GM18505 (cell line): ENCODE measurements around the gene CYP1B1.

Experiments
- ATAC-seq: cut with Tn5 transposase; IDR thresholded peaks from one replicate; pipeline ENCODE4 v1.9.1; 2021; ENCODE audit not compliant: unreplicated experiment
- POLR2A ChIP-seq: IDR thresholded peaks from 4 replicates; pipeline ENCODE4 v1.6.1; 2011; ENCODE audit warnings: borderline replicate concordance; ENCODE audit not compliant: insufficient read depth, insufficient read length; ENCODE audit errors: extremely low read depth

The CYP1B1 gene

DNA sequence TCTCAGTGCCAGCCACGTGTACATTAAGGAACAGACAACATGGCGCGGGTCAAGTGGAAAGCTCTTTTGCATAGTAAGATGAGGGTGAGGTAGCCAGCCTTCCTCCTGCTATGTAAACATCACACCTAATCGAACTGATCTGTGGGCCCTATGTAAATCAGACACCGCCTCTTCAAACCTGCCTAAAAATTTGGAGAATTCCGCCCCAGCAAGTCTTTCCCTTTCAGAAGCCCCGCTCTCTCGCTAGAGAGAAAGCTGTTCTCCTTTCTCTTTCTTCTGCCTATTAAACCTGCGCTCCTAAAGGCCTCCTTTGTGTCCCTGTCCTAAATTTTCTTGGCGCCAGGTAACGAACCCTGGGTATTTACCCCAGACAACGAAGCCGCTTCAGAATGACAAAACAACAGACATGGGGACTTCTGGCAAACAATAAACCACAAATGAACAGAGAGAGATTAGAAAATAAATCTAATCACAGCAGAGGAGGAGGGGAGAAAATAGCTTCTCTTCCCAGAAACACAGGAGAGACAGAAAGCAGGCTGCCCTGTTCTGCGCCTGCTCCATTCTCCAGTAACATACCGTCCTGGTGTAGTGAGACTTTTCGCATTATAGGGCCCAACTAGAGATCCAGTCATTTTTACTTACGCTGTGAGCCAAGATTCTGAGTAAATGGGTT, 31.9 kb upstream of the CYP1B1 start:
- no peak for TF ChIP-seq POLR2A
- ATAC-seq = no peak

DNA sequence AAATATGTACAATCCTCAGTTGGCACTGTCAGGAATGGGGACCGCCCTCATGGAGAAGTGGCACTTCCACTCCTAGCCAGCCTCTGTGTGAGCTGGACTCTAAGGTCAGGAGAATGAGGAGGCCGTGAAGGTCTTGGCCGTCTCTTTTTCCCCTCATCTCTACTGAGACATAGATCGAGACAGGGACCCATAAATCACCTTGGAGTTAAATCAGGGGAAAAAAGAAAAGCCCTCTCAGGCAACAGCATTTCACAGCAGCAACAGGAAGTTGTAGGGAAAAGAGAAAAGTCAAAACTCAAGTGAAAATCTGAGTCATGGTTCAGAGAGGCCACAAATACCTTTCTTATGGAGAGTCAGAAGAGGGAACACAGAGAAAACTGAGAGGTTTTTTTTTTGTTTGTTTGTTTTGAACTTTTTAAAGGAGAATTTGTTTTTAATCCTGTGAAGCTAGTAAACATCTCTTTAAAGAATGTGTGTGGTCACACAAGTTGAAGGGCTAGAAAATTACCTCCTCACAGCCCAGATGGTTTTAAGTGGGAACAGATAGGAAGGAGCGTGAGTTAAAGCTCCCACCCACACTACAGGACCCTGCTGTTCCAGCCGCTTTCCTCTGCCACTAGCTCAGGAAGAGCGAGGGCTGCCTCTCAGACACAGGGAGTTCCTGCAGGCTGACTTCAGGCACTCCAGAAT, 30.6 kb upstream of the CYP1B1 start:
- TF ChIP-seq POLR2A = no peak
- no peak for ATAC-seq

DNA sequence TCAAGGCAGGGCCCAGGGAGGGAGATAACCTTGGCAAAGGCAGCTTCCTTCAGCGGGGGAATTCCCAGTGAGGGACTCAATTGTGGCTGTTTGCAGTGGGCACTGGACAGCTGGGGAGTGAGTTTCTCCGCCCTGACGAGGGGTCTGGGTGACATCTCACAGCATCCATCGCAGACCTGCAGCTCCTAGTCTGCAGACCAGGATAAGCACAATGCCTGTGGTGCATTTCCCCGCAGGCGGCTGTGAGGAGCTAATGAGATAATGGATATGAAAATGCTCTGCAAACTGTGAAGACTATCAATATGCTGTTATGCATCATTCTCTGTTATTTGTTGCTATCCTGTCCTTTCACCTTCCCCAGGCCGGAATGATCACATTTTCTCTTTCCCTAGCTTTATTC, 30.0 kb upstream of the CYP1B1 start:
- TF ChIP-seq POLR2A = no peak
- ATAC-seq = no peak

DNA sequence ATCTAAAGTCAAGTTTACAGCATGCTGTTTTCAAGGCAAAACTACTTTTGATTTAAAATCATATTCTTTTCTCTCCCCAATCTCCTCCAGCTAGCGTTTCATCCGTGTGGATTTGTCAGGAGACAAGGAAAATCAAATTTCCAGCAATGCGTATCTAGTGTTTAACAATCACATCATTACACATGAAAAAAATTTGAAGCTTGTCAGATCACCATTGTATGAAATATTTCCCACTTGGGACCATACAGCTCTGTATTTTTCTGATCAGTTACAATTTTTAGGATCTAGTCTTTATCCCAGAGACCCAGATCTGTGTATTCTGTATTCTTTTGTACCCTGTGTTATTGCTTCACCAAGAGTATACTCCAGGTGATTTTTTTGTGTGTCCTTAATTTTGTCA, 28.6 kb upstream of the CYP1B1 start:
- no peak for TF ChIP-seq POLR2A
- ATAC-seq = no peak

DNA sequence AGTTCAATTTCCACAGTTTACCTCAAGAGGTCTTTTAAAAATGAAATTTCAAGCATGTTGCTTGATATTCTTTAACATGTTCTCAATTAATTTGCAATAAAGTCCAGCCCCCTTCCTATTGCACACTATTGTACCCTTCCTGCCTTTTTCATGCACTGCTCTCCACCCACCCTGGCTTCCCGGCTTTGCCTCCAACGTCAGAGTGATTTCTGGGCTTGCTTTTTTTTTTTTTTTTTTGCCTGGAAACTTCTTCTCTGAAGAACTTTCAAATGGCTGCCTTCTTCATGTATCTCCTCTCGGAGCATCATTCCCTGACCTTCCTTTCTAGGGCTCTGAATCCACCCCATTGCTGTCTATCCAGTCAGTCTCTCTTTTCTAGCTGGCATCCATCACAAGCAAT, 24.4 kb upstream of the CYP1B1 start:
- no peak for TF ChIP-seq POLR2A

DNA sequence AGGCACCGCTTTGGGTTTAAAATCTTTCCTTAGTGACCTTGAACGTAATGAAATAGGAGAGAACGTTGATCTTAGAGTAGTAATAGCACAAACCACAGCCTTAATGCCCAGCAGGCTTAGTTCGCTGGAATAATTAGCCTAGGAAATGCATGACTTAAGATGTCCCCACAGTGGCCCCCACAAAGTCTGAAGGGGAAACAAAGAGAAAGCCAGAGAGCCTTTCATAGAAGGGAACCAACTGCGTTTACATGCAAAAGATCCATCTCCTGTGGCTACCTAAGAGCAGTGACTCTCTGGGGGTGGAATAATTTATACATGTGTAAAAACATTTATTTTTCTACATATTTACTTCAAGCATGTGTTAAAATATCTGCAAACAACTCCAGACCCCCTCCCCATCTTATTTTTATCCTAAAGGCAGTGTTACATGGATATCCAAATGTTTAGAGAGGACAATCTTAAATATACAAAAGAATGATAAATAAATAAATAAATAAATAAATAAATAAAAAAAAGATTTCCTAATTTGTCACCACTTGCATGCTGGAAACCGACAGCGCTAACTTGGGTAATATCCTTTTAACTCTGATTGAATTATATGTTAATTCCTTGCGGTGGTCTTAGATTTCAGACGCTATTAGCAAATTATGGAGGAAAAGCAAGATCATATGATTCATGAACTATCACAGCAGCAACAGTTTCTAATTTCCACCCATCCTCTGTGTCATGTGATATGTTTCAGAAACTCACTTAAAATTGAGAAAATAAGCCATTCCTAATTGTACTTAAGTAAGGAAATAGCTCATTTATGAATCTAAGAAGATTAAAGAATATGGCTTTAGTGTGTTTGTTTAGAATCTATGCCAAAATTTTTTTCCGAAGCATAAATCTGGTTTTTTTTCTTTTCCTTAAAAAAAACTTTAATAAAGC, 23.4 kb upstream of the CYP1B1 start:
- ATAC-seq = no peak
- no peak for TF ChIP-seq POLR2A

More for the DNA sequence above, 24.4 kb upstream of the CYP1B1 start:
- no peak for ATAC-seq

DNA sequence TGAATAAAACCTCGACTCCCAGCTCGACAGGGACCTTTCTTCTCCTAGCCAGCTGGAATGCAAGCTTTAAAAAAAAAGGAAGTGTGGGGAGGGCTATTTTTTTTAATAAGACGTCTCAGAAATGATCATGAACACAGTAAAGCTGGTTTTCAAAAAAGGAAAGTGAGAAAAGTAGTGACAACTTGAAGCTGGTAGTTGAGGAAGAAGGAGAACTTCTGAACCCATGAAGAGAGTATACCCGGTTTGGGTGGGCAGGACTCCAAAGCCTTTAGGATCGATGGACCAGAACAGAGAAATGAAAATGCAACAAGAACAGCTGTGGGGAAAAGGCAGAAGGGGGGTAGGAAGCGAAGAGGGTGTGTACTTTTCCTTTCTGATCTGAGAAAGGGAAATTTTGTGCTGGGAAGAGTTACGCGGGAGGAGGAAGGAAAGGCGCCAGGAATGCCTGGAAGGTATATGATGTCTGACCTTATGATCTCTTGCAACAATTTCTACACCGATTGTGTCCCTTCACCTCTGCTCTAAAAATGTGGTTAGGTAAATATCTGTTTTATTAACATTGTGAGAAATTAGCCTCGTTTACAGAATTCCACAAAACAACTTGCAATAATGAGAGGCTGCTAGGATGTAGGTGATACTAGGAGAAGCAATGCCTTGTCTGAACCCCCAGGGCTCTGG, 22.6 kb upstream of the CYP1B1 start:
- no peak for ATAC-seq
- no peak for TF ChIP-seq POLR2A

DNA sequence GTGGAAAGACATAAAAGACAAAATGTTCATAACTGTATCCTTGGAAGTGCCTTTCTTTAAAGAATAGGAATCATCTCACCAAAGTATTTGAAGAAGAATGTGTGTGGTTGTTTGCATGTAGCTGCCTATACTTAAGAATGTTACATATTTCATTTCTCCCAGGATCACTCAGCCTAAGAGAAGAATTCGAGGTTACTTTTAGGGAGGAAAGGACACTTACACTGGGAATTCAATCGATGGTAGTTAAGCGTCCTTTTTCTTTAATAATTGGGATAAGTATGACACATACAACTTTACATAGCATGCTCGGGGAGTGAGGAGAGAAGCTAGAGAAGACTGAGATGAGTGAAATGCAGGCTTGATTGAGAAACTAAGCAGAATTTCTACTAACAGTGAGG, 22.0 kb upstream of the CYP1B1 start:
- no peak for TF ChIP-seq POLR2A
- no peak for ATAC-seq

DNA sequence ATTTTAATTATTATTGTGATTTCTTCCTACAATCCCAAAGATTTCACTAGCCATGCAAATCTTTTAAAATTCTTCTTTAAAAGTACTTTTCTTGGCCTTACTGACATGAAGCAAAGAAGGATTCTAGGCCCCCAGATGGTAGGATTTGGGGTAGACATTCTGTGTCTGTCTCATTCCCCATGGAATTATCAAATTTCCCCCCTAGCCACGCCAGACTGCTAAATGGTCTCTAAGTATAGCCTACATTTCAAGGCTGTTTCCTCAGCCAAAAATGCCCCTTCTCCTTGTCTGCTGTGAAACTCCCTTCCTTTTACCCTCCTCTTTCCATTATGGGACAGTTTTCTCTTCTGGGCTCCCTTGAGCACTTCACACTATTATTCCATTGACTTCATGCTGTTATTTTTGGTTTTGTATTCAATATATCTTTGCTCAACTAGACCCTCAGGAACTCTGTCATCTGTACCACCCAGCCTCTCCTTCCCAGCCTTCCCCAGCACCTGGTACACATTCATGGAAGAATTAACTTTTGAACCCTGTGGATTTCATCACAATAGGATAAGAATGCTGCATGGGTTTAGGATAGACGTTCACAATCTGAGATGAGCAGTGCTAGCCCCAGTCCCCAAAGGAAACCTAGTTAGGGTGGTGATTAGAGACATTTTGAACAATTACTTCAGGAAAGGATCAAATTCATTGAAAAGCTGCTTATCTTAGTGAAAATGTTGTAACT, 21.5 kb upstream of the CYP1B1 start:
- TF ChIP-seq POLR2A = no peak
- ATAC-seq = no peak

DNA sequence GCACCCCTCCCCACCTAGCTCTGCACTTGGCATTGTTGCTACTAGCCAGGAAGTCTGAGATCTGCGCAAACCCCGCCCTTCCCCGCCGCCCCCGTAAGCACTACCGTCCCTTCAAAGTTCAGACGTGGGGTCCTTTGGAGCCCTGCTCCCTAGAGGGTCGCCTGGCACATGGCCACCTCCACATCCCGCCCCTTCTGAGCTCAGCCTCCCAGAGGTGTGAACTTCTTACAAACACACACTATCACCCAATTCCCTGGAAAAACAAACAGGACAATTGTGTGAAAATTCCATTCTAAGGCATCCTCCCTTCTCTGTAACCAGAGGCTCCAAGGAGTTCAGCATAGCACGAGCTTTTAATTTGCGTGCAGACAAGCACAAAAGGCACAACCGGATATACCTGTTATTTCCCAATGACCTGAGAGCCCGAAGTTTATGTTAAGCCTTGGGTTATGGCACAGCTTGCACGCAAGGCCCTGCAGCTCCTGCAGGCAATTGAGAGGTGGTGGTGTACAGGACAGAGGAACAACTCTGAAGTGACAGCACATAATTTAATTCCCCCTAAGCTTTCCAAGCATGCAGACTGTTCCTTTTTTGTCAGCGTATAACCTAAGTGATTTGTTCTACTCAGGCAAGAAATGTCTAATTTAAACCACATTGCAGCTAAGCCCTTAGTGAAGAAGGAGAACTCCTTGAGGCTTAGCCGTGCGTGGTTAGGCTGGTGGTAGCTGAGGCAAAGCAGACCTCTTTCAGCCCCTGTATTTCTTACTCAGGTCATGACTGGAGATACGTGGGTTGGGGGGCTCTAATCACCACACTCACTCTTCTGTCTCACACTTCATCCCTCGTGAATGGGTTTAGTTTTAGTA, 20.3 kb upstream of the CYP1B1 start:
- TF ChIP-seq POLR2A = no peak
- peak; percentile 63 for ATAC-seq

DNA sequence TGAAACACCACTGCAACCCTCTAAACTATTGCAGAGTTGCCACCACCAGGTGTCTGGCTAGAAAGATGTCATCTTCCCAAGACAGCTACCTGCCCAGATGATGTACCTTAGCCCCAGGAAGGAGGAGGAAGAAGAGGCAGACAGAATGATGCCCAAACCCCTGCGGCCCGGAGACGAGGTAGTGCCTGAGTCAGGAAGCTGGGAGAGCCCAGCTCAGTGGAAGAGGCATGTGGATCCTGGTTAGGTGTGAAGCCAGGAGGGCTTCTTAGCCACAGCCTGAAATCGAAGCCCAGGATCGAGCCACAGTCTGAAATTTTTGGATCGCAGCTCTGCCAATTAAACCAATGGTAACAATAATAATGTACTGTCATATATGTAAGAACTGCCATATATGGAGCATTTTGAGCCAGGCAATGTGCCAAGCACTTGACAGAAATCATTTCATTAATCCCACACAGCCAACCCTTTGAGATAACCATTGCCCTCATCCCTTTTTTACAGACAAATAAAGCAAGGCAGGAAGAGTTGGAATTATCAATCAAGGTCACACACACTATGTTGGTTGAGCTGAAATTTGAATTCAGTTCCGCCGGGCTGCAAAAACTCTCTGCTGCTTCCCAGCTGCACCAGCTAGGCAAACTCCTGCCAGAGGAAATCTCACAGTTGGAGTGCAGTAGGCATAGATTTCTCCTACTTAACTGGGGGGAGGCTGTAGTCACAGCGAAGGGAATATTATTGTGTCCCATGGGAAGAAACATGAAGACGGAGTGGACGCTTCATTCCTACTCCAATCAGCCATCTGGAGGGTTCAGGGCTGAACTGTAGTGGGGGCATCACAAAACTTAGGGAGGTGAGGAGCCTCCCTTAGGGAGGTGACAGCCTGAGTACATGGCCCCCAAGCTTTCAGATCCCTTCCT, 19.4 kb upstream of the CYP1B1 start:
- ATAC-seq = no peak
- no peak for TF ChIP-seq POLR2A
